Activated CD4-positive, alpha-beta T cell treated with anti-CD3 and anti-CD28 coated beads, Interleukin-2, amount 50 U/mL, for 4 hours (primary cell): ENCODE measurements around the gene VSX1.

Experiments used
- DNase-seq, 2 experiments: peaks; one replicate each; pipeline ENCODE4 v3.0.0-alpha.2; 2020

The VSX1 gene

DNA sequence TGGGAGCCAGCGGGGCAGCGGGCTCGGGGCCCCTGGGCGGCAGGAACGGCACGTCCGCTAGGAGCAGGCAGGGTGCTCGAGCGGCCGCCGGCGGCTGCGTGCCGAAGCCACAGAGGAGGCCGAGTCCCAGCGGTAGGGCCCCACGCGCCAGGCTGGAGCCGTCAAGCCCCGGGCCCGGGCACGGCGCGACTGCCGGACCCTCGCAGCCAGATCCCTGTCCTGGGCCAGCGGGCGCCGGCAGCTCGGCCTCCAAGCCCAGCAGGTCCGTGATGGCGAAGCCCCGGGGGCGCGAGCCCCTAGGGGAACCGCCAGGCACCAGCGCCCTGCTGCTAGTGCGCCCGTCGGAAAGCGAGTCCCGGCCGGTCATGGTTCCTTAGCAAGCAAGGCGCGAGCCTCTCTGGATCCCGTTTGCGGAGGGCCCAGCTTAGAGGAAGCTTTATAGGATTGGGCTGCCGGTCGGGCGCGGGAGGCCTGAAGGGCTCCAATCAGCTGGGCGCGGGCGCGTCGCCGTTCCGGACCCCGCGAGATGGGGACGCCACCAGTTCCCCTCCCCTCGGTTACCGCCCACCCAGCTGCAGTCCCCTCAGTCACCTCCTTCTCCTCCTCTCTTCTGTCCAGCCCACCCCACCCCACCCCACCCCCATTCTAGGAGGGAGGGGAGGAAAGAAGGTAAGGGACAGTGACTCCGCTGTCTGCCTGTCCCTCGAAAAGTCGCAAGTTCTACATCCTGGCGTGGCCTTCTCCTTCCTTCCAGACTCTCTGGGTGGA, at the start of gene VSX1:
VSX1 (minus strand) TSS at position 412 of the 768 bp plus-strand sequence; CDS start at position 367, 45 bp downstream.
- DNase-seq = no peak

GRCh38 chr20:25129908-25130307, 48.0 kb upstream of the VSX1 start:
- DNase-seq = no peak

GRCh38 chr20:25129428-25129827, 47.5 kb upstream of the VSX1 start:
- DNase-seq = no peak

- no peak for DNase-seq
Measured at GRCh38 chr20:25128649-25129048, 46.7 kb upstream of the VSX1 start.

GRCh38 chr20:25127761-25128537, 46.0 kb upstream of the VSX1 start:
- no peak for DNase-seq

DNA sequence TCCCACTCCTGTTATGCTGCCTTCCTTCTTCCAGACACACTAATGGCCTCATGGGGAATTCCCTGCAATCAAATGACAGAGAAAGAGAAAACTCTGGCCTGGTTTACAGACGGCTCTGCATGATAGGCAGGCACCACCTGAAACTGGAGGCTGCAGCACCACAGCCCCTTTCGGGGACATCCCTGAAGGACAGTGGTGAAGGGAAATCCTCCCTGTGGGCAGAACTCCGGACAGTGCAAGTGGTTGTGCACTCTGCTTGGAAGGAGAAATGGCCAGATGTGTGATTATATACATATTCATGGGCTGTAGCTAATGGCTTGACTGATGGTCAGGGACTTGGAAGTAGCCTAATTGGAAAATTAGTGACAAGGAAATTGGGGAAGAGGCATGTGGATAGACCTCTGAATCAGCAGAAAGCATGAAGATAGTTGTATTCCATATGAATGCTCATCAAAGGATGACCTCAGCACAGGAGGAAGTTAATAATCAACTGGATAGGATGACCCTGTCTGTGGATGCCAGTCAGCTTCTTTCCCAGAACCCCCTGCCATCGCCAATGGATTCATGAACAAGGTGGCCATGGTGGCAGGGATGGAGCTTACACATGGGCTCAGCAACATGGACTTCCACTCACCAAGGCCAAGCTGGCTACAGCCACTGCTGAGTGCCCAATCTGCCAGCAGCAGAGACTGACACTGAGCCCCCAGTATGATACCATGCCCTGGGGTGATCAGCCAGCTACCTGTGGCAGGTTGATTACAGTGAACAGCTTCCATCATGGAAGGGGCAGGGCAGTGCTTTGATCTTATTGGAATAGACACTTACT, 44.5 kb upstream of the VSX1 start:
- no peak for DNase-seq

- no peak for DNase-seq
Measured at GRCh38 chr20:25125636-25126035, 43.7 kb upstream of the VSX1 start.

DNA sequence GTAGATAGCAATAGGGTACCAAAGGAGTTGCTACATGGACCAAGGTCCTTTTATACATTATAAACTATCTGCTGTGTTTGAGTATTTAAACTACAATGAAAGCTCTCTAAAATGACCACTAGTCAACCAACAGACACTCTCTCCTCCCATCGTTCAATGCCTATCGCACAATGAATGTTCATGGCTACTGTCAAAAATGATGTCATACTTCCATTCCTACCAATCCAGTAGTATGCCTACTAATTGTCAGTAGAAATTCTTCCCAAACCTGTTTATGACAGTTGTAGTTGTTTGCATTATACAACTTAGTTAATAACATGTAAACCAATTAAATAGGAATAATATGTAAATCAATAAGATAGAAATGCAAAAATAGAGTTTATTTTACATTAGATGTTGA, 39.0 kb upstream of the VSX1 start:
- no peak for DNase-seq

DNA sequence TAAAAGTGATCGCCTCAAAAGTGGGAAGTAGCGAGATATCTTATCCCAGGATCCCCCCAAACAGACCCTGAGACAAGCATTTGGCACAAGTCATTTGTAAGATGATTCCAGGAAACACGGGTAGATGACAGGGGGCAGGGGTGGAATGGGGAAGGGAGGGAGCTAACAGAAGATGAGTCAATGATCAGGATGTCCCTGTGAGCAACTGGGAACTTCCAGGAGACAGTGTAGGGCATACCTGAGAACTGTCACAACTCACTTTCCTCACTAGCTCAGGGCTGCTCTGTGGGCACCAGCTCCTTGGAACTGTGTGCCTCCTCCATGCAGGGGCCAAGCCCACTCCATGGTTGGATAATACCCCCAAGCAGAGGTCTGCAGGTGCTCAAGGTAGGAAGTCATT, 38.5 kb upstream of the VSX1 start:
- DNase-seq = no peak

GRCh38 chr20:25118529-25118928, 36.6 kb upstream of the VSX1 start:
- DNase-seq = no peak

- DNase-seq = no peak
Measured at GRCh38 chr20:25117990-25118389, 36.0 kb upstream of the VSX1 start.

DNA sequence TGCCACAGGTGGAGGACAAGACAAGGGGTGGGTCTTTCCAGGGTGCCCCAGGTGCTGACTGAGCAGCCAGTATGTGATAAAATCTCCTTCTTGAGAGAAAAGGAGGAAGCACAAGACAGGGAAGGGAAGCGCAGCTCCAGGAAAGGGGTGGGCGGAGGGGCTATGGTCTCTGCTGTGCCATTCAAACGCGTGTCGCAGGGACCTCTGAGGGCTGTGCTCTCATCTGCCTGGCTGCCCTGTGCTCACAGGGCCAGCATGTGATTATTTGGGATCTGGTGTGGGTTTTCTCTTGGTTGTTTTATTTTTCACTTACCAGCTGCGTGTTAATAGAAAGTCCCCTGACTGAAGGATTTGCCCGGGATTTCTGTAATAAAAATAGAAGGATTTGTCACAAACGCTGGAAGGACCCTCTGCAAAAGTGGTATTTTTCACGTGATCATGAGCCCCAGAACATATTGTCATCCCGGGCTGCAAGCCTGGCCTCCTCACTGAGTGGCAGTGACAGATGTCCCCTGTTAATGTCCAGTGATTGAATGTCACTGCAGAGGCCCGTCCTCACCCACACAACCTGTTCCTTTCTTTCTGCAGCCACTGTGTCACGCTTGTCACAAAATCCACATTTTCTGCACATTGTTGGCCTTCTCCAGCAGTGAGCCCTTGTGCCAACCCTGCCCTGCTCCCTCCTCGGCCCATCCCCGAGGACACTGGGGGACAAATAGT, 35.0 kb upstream of the VSX1 start:
- no peak for DNase-seq

GRCh38 chr20:25103526-25103925, 21.6 kb upstream of the VSX1 start:
- no peak for DNase-seq

DNA sequence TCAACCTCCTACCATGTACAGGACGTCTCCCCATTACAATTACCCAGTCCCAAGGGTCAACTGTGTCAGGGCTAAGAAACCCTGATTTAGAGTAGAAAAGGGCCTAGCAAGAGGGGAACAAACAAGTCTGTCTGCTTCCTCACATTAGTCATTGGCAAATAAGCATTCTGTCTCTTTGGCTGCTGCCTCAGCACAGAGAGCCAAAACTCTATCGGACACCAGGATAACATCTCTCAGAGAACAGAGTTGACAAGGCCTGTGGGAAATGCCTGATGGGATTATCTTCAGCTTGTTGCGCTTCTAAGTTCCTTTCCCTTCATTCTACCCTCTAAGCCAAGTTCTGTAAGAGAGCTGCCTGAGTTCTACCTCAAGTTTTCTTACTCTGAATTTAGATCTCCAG, 19.0 kb upstream of the VSX1 start:
- DNase-seq = no peak

- no peak for DNase-seq
Measured at GRCh38 chr20:25099601-25100140, 17.7 kb upstream of the VSX1 start.

- DNase-seq = no peak
Measured at GRCh38 chr20:25097498-25097897, 15.6 kb upstream of the VSX1 start.

GRCh38 chr20:25090492-25091429, 8.8 kb upstream of the VSX1 start:
- DNase-seq = peak in 1 of 2 experiments; percentile 18

- DNase-seq = no peak
Measured at GRCh38 chr20:25089662-25090061, 7.7 kb upstream of the VSX1 start.

- DNase-seq = no peak
Measured at GRCh38 chr20:25089096-25089495, 7.2 kb upstream of the VSX1 start.

GRCh38 chr20:25088267-25088666, 6.3 kb upstream of the VSX1 start:
- DNase-seq = no peak
